ENCODE measurements around the gene EEF1AKMT3. TPM values are rescaled to one million over a fixed set of nuclear protein-coding genes. Genes with fewer than 3 reads are reported as not detected.

Gene EEF1AKMT3
- total and polyA plus RNA-seq, 7 donors: 0.62 to 2.0 (median 1.3) TPM

DNA sequence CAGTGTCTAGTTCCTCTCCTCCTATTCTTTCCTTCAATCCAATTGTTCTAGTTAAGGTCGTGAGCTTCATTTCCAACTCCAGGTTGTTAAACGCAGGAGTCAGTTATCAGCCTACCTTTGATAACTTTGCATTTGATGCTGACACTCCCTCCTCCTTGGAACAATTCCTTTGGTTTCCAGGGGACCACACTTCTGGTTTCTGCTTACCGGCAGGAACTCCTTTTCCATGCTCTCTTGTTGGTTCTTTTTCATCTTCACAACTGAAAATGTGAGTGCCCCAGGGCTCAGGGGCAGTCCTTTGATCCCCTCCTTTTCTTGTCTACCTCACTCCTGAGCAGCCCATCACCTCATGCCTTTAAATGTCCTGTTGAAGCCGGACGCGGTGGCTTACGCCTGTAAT is 5.0 kb downstream of the EEF1AKMT3 start:
- no peak overlapping the region for H3K27ac ChIP-seq
- no peak for ATAC-seq
- 84 to 89% (median 85%) methylated on average over 7 of the region's 7 CpGs for WGBS, 3 donors
- no peak for DNase-seq
- intact Hi-C loops (cut with DNase I): no loop called here
- peaks cover 3% of the 10 kb centered on the region for H3K4me1 ChIP-seq
- H3K9me3 ChIP-seq: no peaks in the 10 kb centered on the region
- TF ChIP-seq, protein P1, sequence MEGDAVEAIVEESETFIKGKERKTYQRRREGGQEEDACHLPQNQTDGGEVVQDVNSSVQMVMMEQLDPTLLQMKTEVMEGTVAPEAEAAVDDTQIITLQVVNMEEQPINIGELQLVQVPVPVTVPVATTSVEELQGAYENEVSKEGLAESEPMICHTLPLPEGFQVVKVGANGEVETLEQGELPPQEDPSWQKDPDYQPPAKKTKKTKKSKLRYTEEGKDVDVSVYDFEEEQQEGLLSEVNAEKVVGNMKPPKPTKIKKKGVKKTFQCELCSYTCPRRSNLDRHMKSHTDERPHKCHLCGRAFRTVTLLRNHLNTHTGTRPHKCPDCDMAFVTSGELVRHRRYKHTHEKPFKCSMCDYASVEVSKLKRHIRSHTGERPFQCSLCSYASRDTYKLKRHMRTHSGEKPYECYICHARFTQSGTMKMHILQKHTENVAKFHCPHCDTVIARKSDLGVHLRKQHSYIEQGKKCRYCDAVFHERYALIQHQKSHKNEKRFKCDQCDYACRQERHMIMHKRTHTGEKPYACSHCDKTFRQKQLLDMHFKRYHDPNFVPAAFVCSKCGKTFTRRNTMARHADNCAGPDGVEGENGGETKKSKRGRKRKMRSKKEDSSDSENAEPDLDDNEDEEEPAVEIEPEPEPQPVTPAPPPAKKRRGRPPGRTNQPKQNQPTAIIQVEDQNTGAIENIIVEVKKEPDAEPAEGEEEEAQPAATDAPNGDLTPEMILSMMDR (IDR thresholded peaks at IDR 0.05): no peak
- H3K27me3 ChIP-seq (ENCODE audit: insufficient read depth in 3 of 3, low read length in 2 of 3): no peaks in the 10 kb centered on the region
- H3K4me3 ChIP-seq: no peak overlapping the region
- peaks cover 0 to 22% of the 10 kb centered on the region in 2 donors for H3K36me3 ChIP-seq (ENCODE audit: insufficient read depth in 1 of 2, low read depth in 1 of 2)

DNA sequence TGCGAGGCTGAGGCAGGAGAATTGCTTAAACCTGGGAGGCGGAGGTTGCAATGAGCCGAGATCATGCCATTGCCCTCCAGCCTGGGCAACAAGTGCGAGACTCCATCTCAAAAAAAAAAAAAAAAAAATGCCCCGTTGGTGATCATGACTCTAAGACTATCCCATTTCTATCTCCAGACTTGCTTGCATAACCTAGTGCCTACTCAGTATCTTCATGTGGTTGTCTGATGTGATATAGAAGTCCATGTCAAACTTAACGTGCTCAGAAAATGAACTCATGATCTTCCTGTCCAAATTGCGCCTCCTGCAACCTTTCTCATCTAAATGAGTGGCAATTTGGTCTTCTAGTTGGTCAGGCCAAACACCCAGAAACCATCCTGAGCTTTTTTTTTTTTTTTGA is 5.5 kb downstream of the EEF1AKMT3 start:
- H3K27me3 ChIP-seq (ENCODE audit: insufficient read depth in 3 of 3, low read length in 2 of 3): no peaks in the 10 kb centered on the region
- DNase-seq (no peak), ATAC-seq (no peak)
- no peak overlapping the region for H3K27ac ChIP-seq
- TF ChIP-seq, protein P1 (IDR thresholded peaks at IDR 0.05): no peak
- no peak overlapping the region for H3K4me3 ChIP-seq
- H3K9me3 ChIP-seq: no peaks in the 10 kb centered on the region
- H3K4me1 ChIP-seq: peaks cover 3% of the 10 kb centered on the region
- peaks cover 0 to 22% of the 10 kb centered on the region in 2 donors for H3K36me3 ChIP-seq (ENCODE audit: insufficient read depth in 1 of 2, low read depth in 1 of 2)
- WGBS, 3 donors: 93 to 96% (median 93%) methylated on average over 7 of the region's 7 CpGs
- intact Hi-C loops (cut with DNase I): no loop called here

DNA sequence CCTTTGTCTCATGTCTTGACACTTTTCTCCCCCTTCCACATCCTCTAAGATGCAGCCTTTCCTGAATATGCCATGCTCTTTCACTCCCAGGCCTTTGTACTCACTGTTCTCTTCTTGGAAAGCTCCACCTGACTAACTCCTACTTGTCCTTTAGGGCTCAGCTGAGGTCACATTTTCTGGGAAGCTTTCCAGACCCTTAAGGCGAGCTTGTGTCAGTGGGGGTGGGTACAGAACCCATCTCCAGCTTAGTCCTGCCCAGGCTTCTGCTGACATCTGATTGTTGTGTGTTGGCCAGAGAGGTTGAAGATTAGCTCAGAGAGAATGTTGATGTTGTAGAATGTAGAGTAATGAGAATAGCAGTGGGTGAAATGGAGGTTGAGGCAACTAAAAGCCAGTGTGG is 7.3 kb downstream of the EEF1AKMT3 start:
- WGBS, 3 donors: 32 to 68% (median 40%) methylated on average over 1 of the region's 1 CpG
- H3K27me3 ChIP-seq (ENCODE audit: insufficient read depth in 3 of 3, low read length in 2 of 3): no peaks in the 10 kb centered on the region
- peaks cover 17% of the 10 kb centered on the region for H3K4me1 ChIP-seq
- H3K4me3 ChIP-seq: no peak overlapping the region
- ATAC-seq: no peak
- intact Hi-C loops (cut with DNase I): no loop called here
- H3K27ac ChIP-seq: no peak overlapping the region
- H3K36me3 ChIP-seq (ENCODE audit: insufficient read depth in 1 of 2, low read depth in 1 of 2): peaks cover 0 to 32% of the 10 kb centered on the region in 2 donors
- no peaks in the 10 kb centered on the region for H3K9me3 ChIP-seq
- DNase-seq: no peak
- TF ChIP-seq, protein P1 (IDR thresholded peaks at IDR 0.05): no peak

DNA sequence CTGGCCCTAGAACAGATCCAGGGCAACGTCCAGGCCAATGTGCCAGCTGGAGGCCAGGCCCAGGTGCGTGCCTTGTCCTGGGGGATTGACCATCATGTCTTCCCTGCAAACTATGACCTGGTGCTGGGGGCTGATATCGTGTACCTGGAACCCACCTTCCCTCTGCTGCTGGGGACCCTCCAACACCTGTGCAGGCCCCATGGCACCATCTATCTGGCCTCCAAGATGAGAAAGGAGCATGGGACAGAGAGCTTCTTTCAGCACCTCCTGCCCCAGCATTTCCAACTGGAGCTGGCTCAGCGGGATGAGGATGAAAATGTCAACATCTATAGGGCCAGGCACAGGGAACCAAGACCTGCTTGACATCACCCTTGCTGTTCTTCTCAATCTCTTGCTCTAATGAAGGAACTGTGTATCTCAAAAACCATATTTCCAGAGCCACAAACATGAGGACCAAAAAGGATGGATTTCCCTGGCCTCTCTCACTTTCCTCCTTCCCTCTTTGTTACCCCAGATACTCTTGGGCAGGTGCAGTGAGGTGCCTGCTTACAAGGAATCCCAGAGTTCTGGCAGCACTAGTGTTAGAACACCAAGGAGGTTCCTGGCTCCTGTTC is 8.0 kb downstream of the EEF1AKMT3 start:
- Histone ChIP-seq H3K36me3 (ENCODE audit: insufficient read depth in 1 of 2, low read depth in 1 of 2) (peaks cover 0 to 33% of the 10 kb centered on the region in 2 donors), H3K27ac (no peak overlapping the region), H3K4me3 (no peak overlapping the region), H3K4me1 (peaks cover 17% of the 10 kb centered on the region), H3K9me3 (no peaks in the 10 kb centered on the region), H3K27me3 (ENCODE audit: insufficient read depth in 3 of 3, low read length in 2 of 3) (no peaks in the 10 kb centered on the region)
- intact Hi-C loops (cut with DNase I): no loop called here
- no peak for ATAC-seq
- no peak for DNase-seq
- TF ChIP-seq, protein P1 (IDR thresholded peaks at IDR 0.05): no peak
- 71 to 91% (median 77%) methylated on average over 4 of the region's 4 CpGs for WGBS, 3 donors

DNA sequence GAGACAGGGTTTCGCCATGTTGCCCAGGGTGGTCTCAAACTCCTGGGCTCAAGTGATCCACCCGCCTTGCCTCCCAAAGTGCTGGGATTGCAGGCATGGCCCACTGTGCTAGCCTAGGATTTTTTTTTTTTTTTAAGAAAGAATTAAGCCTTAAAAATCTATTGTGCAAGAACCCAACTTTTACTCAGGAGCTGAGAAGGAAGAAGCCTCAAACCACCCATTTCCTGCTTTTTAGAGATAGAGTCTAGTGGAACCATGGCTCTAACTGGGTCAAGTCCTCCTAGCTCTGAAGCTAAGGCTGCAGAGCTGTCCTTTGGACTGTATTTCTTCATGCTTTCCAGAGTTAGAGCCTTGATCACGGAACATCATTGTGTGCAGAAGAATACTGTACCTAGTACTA is 8.8 kb downstream of the EEF1AKMT3 start:
- intact Hi-C loops (cut with DNase I): no loop called here
- H3K27ac ChIP-seq: no peak overlapping the region
- DNase-seq (no peak), ATAC-seq (no peak)
- TF ChIP-seq, protein P1 (IDR thresholded peaks at IDR 0.05): no peak
- peaks cover 17% of the 10 kb centered on the region for H3K4me1 ChIP-seq
- no peak overlapping the region for H3K4me3 ChIP-seq
- WGBS, 3 donors: 96 to 99% (median 98%) methylated on average over 3 of the region's 3 CpGs
- H3K9me3 ChIP-seq: no peaks in the 10 kb centered on the region
- no peaks in the 10 kb centered on the region for H3K27me3 ChIP-seq (ENCODE audit: insufficient read depth in 3 of 3, low read length in 2 of 3)
- H3K36me3 ChIP-seq (ENCODE audit: insufficient read depth in 1 of 2, low read depth in 1 of 2): peaks cover 2 to 35% of the 10 kb centered on the region in 2 donors
